Colon (tissue), 2 donors: ENCODE measurements around the gene CHID1.

Source experiments
- FAIRE-seq: peaks from 2 replicates; lab custom pipeline; 2012; peaks lifted over from hg19 to GRCh38; lab: Jason Lieb, UNC
- donor health status: control.
- donor health status: control.

Gene CHID1

DNA sequence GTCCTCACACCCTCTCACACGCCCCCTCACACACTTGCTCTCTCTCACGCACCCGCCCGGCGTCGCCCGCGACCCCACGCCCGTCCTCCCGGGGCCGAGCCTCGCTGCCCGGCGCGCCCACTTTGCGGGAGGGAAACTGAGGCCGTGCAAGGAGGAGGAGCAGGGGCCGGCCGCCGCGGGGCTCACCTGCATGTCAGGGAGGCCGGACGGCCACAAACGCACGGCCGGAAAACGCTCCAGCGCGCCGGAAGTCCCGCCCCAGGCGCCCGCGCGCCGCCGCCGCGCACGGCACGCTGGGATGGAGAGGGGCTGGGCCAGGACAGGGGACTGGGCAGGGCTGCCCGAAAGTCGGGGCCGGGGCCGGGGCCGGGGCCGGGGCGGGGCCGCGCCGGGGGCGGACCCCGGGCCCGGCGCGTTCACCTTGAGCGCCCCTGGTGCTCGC, at the start of gene CHID1:
Gene CHID1 (minus strand): TSS at position 222 of the 442 bp plus-strand sequence. CDS start 5,994 bp downstream, outside the sequence.
- FAIRE-seq: no peak

DNA sequence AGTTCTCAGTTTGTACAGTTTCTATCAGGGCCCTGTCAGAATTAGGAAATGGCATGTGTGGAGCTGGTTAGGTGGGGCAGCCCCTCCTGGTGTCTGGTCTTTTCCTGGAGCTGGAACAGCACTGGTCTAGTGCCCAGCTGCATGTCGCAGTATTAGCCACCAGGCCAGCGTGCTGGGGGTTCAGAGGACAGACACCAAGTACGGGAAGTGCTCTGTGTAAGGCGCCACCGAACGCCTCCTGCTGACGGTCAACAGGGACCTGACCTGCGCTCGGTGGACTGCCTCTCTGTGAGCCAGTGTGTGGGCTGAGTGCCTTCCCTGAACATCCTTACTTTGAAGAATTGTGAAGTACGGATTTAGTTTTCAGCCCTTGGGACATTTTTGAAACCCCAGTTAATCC, 49.0 kb upstream of the CHID1 start:
- no peak for FAIRE-seq

DNA sequence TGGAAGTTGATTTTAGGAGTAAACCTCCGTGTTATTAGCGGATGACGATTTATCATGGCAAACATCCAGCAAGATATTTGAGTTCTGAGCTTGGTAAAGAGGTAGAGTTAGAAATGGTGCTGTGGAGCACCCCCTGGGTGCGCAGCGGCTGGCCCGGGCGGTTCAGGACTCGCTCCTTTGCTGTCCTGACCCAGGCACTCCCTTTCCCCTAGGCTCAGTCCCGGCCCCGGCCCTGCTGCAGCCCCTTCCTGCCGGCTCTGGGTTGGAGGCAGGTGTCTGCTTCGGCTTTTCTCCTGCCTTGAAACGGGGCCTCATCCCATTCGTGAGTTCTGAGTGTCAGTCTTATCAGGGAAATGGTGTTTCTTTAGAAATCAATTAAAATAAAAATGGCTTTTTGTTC, 48.4 kb upstream of the CHID1 start:
- no peak for FAIRE-seq

DNA sequence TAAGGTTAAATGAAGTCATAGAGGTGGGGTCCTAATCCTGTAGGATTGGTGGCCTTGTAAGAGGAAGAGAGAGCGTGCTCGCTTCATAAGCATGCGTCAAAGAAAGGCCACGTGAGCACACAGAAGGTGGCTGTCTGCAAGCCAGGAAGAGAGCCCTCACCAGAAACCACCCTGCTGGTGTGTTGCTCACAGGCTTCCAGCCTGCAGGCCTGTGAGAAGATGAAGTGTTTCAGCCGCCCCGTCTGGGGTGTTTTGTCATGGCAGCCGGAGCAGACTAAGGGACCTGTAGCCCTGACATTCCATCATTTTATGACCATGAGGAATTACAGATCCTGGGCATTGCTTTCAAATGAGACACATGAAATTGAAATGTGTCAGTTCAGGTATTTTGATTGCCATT, 47.5 kb upstream of the CHID1 start:
- FAIRE-seq: no peak

DNA sequence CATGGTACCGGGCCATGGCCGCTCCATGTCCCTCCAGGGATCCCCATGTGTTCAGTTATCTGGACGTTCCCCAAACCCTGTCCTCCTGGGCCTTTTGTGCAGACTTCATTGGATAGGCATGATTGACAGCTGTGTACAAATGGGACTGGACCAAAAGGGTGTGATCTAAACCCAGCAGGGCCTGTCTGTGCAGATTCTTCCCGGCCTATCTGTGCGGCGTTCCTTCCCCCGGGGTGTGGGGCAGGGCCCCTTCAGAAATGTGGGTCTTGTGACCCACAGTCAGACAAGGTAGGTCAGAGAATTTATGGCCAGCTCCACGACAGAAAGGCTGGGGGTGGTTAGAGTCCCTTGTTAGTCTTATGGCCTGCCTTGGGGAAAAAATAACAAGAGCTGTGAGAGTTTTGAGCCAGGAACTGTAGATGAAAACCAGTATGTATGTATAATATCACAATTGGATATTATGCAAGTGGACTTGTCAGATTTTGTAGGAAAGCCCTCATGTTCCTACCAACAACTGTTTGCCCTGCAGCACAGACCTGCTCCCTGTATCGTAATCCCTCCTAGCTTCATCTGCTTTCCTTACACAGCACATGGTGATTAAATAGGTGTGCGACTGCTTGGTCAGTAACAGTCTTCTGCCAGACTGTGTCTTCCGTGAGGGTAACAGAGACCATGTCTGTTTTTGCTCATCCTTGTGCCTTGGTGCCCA, 46.8 kb upstream of the CHID1 start:
- FAIRE-seq: no peak

DNA sequence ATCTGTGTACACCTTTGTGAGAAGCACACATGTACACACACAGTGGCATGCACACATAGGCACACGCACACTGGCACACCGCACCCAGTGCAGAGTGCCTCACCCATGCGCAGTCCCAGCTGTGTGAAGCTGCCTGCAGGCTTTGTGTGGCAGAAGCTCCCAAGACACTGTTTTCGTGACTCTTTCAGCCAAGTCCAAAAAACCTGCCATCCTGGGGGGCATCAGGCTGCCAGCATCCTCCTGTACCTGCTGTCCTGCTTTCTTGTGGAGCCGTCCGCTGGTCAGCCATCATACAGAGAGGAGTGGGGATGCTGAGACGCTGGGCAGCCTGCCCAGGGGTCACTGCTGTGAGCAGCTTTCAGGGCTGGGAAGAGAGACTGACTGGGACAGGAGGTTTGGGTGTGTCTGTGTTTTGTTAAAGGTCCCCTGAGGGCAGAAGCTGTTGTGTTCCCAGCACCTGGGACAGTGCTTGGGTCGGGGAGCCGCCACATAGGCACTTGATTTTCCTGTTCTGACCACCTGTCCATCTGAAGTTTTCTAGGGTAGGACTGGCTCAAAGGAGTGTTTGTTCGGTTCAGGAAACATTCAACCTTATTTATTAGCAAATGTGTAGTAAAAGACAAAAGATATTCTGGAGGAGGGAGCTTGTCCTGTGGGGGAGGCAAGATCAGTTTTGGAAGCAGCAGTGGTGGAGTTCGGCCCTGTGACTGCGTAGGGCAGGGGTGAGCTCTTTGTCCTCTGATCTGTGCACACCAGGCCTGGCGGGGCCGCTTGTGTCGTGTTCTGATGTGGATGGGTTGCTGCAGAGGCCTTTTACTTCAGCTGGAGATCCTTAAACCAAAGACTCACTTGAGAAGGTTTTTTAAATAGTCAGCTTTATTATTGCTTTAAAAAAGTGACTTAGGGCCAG, 44.8 kb upstream of the CHID1 start:
- no peak for FAIRE-seq

DNA sequence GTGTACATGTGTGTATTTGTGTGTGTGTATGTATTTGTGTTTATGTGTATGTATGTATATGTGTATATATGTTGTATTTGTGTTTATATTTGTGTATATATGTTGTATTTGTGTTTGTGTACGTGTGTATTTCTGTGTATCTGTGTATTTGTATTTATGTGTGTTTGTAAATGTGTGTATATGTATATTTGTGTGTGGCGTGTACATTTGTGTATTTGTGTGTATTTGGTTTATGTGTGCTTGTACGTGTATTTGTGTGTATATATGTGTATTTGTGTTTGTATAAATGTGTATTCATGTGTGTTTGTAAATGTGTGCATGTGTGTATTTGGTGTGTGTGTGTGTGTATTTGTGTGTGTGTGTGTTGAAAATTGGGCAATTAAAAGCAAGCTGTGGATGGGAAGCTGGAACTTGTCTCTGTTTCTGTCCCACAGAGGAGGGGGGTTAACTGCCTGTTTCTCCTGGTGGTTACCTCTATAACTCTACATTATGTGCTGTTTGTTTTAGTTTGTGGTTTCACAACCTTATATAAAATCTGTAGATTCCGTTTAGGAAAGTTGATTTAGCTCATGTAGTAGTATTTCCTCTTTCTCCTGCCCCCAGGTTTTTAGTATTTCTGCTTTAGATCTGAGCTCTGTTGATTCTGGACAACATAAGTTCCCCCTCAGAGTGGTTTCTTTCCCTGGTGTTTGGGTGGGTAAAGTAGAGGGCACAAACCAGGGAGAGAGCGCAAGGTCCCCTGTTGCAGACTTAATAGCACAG, 44.0 kb upstream of the CHID1 start:
- no peak for FAIRE-seq

DNA sequence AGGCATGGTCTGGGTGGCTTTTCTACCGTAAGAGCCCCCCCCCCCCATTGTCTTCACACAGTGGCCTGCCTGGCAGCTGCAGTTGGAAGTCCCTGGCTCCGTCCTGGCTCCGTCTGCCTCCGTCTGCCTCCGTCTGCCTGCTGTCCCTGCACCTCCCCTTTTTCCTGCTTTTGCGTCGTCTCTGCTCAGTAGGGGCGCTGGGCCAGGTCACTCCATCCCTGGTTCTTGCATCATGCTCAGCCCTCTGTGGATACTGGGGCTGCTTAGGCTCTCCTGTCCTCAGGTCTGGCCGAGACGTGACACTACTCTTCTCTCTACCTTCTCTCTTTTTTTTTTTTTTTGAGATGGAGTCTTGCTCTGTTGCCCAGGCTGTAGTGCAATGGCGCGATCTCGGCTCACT, 42.9 kb upstream of the CHID1 start:
- FAIRE-seq: no peak

DNA sequence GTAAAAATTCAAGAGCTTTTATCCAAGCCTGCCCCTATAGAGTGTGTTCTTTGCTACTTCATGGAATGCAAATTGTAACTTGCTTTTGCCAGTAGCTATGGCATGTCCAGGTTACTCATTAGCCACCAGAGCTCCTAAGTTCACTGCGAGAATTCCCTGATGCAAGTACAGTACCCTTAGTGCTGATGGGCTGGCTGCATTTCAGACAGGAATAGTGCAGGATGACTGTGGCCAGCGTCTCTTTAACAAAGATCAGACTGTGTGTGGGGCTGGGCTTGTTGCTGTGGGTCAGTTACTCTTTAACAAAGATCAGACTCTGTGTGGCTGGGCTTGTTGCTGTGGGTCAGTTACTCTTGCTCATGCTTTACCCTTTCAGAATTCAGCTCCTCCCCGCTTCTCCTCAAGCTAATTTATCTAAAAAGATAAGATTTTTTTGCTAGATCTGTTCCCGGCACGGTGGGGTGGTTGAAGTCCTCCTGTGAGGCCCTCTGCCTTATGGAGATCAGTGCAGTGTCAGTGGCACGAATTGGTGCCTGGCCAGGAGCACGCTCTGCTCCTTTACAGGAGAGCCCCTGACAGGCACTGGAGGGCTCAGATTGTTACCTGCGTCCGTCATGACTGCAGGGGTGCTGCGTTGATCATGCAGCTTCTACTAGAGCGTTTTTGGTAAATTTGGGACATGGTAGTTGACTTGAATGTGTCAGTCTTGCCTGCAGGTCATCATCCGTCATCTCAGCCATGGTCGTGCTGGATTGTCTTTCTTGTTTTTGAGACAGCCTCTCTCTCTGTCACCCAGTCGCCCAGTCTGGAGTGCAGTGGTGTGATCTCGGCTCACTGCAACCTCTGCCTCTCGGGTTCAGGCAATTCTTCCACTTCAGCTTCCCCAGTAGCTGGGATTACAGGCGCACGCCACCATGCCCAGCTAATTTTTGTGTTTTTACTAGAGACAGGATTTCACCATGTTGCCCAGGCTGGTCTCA, 42.1 kb upstream of the CHID1 start:
- no peak for FAIRE-seq

DNA sequence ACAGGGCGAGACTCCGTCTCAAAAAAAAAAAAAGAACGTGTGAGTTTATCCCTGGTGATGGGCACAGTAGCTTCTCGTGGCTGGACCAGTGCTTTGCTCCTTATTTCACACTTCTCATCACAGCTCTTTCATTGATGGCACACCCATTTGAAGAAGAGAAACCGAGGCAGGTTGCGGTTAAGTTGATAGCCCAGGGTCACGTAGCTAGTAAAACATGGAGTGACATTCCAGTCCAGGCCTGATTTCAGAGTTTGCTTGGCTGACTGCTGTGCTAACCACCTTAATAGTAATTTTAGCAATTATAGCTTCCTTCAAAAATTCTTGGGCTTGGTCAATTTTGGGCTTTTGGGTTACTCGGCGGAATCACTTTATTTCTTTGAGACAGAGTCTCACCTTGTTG, 40.9 kb upstream of the CHID1 start:
- FAIRE-seq: no peak

DNA sequence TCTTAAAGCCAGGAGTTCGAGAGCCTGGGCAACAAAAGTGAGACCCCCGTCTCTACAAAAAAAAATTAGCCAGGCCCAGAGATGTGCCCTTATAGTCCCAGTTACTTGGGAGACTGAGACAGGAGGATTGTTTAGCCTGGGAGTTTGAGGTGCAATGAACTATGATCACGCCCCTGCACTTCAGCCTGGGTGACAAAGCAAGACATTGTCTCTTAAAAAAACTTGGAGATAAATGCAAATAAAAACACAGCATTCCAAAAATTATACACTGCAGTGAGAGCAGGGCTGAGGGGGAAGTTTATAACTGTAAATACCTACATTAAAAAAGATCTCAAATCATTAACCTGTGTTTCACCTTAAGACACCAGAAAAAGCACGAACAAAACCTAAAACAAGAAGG, 37.1 kb upstream of the CHID1 start:
- FAIRE-seq: no peak

DNA sequence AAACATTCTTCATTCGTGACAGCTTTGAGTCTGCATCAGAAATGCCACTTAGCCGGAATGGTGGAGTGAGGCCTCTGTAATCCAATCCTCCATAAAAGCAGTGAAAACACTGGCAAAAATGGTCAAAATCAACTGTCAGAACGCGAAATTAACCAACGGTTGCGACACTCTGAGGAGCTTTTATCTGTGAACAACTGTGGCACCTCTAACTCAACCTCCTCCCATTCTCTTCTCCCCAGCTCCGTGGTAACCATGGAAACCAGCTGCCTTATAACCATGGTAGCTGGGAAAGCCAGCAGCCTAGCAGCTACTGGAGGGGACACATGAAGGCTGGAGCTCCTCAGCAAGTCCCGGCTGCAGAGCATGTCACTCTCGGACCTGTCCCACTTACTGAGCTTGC, 35.4 kb upstream of the CHID1 start:
- no peak for FAIRE-seq

DNA sequence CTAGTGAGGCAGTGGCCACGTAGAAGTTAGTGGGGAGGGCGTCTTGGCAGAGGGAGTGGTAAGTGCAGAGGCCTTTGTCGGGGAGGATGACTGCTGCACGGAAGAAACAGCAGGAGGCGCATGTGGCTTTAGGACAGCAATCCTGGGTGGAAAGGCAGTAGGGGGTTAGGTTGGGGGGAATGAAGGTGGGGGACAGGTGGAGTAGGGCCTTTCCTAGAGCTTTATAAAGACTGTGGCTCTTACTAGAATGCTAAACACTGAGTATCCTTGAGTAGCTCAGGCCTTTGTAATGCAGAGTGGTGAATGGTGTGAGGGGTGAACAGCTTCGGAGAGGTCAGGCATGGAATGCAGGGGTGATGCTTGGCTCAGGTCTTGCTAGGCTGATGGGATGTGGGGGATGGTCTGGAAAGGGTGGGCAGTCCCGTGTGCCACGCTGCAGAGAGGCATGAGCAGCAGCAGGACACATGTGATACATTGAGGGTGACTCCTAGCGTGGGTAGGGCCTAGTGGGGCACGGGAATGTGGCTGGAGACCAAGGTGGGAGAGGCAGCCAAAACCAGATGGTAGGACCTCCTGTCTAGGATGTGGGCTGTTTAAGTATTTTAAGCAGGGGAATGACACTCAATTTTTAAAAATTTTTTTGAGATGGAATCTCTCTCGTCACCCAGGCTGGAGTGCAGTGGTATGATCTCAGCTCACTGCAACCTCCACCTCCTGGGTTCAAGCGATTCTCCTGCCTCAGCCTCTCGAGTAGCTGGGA, 34.3 kb upstream of the CHID1 start:
- FAIRE-seq: no peak

DNA sequence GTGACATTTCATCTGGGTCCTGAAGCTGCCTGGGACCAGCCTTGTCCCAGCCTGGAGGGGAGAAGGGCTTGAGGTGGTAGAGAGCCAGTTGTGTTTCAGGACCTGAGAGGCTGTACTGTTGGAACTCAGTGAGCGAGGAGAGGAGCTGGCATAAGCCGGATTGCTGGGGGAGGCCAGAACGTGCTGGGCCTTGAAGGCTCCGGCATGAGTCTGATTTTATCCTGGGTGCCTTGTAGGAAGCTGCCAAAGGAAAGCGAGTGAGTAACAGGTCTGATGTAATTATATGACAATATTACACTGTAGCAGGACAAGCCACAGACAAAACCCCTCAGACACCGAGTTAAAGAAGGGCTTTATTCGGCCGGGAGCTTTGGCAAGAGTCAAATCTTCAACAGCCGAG, 32.2 kb upstream of the CHID1 start:
- no peak for FAIRE-seq

DNA sequence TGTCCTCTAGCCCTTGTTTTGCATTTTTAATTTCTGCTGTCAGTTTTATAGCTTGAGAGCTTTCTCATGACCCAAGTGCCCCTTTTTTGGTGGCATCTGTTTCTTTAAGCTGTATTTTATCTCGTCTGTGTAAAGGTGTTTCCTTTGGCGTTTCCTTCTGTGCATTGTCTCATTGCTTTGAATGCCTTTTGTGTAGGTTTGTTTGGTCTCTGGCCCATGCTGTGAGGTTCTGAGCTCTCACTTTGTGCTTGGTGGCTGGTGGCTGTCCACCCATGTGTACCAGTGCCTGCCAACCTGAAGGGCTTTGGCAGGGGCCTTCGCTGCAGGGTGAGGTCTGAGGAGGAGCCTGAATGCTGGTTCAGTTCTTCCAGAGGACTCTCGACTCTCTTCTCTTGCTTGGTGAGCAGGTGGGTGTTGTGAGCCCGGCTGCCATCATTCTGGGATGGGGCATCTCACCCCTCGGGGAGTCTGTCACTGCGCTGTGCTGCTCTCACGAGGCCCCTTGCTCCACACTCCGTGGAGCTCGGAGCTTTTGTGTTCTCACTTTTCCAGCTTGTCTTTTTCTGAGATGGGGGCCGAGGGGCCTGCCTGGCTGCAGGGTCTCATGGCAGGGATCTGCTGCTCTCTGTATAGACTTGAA, 30.0 kb upstream of the CHID1 start:
- no peak for FAIRE-seq

DNA sequence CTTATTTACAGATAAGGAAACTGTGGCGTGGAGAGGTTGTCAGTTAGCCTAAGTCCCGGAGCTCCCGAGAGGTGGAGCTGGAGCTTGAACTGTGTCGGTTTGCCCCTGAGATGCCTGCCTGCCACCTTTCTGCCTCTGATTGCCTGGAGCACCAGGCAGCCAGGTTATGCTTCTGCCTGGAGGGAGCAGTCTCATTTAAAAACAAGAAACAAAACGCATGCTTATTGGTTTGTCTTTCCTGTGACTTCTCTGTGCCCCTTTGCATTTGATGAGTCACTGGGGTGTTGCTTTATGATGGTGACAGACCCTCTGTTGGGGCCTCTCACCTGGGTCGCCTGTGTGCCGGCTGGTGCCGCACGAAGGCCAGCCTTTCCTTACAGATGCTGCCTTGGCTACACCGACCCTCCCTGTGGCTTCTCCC, 27.2 kb upstream of the CHID1 start:
- no peak for FAIRE-seq

DNA sequence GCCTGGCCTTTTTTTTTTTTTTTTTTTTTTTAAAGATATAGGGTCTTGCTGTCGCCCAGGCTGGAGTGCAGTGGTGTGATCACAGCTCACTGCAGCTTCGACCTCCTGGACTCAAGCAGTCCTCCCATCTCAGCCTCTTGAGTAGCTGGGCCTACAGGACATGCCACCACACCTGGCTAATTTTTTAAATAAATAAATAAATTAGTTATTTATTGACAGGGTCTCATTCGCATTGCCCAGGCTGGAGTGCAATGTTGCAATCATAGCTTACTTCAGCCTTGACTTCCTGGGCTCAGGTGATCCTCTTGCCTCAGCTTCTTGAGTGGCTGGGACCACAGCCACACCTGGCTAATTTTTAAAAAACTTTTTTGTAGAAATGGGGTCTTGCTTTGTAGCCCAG, 25.6 kb upstream of the CHID1 start:
- FAIRE-seq: no peak

DNA sequence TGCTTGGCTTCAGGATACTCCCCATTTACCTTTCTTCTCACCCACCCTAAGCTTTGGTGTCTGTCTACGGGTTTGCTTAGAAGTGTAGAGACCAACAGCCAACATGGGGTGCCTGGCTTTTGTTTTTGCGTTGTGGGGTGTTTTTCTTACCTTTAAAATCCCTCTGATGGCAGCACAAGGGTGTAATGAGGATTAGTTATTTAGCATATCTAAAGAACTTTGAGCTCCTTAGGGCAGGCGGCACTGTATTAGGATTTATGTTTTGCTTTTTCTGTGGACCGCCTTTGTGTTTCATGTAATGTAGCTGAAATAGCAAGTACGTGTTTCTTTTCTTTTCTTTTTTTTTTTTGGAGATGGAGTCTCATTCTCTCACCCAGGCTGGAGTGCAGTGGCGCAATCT, 23.9 kb upstream of the CHID1 start:
- FAIRE-seq: no peak

DNA sequence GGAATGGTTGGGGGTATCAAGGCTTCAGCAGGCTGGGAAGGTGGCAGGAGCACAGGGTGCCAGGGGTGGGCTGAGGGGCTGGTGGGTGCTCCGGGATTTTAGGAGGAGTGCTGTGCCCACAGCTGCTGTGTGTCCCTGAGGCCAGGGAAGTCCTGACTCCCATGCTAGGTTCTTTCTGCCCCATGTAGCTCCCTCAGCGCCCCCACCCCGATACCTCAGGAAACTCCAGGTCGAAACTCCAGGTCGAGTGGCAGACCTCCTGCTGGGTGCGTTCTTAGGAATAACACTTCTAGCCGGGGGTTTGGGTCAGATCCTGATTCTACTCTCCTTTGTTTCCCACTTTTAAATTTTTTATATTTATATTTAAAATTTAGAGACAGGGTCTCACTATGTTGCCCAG, 23.3 kb upstream of the CHID1 start:
- FAIRE-seq: no peak

DNA sequence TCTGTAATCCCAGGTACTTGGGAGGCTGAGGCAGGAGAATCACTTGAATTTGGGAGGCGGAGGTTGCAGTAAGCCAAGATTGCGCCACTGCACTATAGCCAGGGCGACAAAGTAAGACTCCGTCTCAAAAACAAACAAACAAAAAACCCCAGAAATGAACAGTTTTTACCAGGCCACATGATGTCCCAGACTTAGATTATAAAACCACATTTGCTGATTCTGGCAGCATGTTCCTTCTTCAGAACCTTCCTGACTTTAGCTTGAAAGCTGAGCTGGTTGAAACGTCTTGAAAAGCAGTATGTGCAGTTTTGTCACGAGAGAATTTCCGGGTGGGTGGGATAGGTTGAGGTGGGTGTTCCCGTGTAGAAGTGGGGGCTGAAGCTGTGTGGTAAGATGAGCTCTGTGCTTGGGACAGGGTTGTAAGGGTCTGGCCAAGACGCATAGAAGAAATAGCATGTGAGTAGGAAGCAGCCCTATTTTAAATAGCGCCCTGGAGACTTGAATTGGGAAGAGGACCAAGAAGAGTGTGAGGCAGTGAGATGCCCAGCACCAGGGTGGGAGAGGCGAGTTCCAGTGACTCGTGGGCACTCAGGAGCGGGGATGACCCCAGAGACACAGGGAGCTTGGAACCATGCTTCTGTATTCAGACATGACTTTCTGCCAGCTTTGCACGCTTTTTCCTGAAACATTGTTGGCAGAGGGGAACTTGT, 22.7 kb upstream of the CHID1 start:
- no peak for FAIRE-seq
